Panc1 (cell line): Measurements from ENCODE around the gene CXorf58.

Experiments used
- CTCF ChIP-seq: fragments of 450-650 bp; IDR thresholded peaks from 2 replicates; pipeline ENCODE4 v1.5.1; 2017; ENCODE audit warnings: mild to moderate bottlenecking
- POLR2AphosphoS5 ChIP-seq: IDR thresholded peaks from 2 replicates; pipeline ENCODE4 v1.6.1; 2012; ENCODE audit warnings: mild to moderate bottlenecking, low read depth, low read length, moderate library complexity
- REST ChIP-seq, 2 experiments: IDR thresholded peaks; 2 replicates each; pipeline ENCODE4 v1.6.1; 2011 to 2012; ENCODE audit warnings: low read depth in 2 of 2, control low read depth in 1 of 2, low read length in 1 of 2, mild to moderate bottlenecking in 1 of 2, moderate library complexity in 1 of 2; ENCODE audit not compliant: insufficient read depth in 1 of 2
- SIN3A ChIP-seq: IDR thresholded peaks from 2 replicates; pipeline ENCODE4 v1.6.1; 2012; ENCODE audit warnings: low read depth, mild to moderate bottlenecking, low read length, moderate library complexity, borderline replicate concordance; ENCODE audit not compliant: insufficient read depth

GRCh38 chrX:23935106-23935505 lies 27.3 kb downstream of the CXorf58 start:
- TF ChIP-seq CTCF (no peak), POLR2AphosphoS5 (no peak), REST (IDR thresholded peaks at IDR 0.05; ENCODE audit: insufficient read depth in 1 of 2, low read depth in 2 of 2, low read length in 1 of 2) (no peak), SIN3A (no peak)
